GM21786 (cell line): ENCODE results near the gene VSTM2B.

ENCODE experiments used
- ATAC-seq: cut with Tn5 transposase; IDR thresholded peaks from one replicate; pipeline ENCODE4 v1.9.1; 2021; ENCODE audit not compliant: unreplicated experiment

Gene VSTM2B

GRCh38 chr19:29529646-29530539, 4.1 kb downstream of the VSTM2B start:
- ATAC-seq: no peak

- ATAC-seq: no peak
Measured at GRCh38 chr19:29530540-29531457, 5.0 kb downstream of the VSTM2B start.

- no peak for ATAC-seq
Measured at GRCh38 chr19:29531458-29532025, 5.7 kb downstream of the VSTM2B start.

GRCh38 chr19:29532097-29532496, 6.3 kb downstream of the VSTM2B start:
- no peak for ATAC-seq

- no peak for ATAC-seq
Measured at GRCh38 chr19:29532956-29533355, 7.2 kb downstream of the VSTM2B start.

GRCh38 chr19:29533578-29534544, 8.1 kb downstream of the VSTM2B start:
- no peak for ATAC-seq

GRCh38 chr19:29535214-29535831, 9.5 kb downstream of the VSTM2B start:
- ATAC-seq: no peak

- no peak for ATAC-seq
Measured at GRCh38 chr19:29535984-29536508, 10.3 kb downstream of the VSTM2B start.

- ATAC-seq: no peak
Measured at GRCh38 chr19:29537181-29537580, 11.4 kb downstream of the VSTM2B start.

GRCh38 chr19:29537601-29538000, 11.8 kb downstream of the VSTM2B start:
- ATAC-seq: no peak

GRCh38 chr19:29538146-29538545, 12.4 kb downstream of the VSTM2B start:
- ATAC-seq: no peak

GRCh38 chr19:29538651-29539050, 12.9 kb downstream of the VSTM2B start:
- no peak for ATAC-seq

GRCh38 chr19:29539131-29539530, 13.3 kb downstream of the VSTM2B start:
- ATAC-seq: no peak

GRCh38 chr19:29539670-29540069, 13.9 kb downstream of the VSTM2B start:
- no peak for ATAC-seq

GRCh38 chr19:29540114-29540513, 14.3 kb downstream of the VSTM2B start:
- no peak for ATAC-seq

- no peak for ATAC-seq
Measured at GRCh38 chr19:29541473-29542253, 15.9 kb downstream of the VSTM2B start.

GRCh38 chr19:29542327-29542726, 16.5 kb downstream of the VSTM2B start:
- no peak for ATAC-seq

GRCh38 chr19:29542776-29543175, 17.0 kb downstream of the VSTM2B start:
- ATAC-seq: no peak

- no peak for ATAC-seq
Measured at GRCh38 chr19:29543381-29543780, 17.6 kb downstream of the VSTM2B start.
